NCI-H82 (cell line): ENCODE results near the gene MTHFSD.

ENCODE experiments used
- DNase-seq: peaks from one replicate; lab custom pipeline; 2025; lab: John Stamatoyannopoulos, UW

MTHFSD gene

DNA sequence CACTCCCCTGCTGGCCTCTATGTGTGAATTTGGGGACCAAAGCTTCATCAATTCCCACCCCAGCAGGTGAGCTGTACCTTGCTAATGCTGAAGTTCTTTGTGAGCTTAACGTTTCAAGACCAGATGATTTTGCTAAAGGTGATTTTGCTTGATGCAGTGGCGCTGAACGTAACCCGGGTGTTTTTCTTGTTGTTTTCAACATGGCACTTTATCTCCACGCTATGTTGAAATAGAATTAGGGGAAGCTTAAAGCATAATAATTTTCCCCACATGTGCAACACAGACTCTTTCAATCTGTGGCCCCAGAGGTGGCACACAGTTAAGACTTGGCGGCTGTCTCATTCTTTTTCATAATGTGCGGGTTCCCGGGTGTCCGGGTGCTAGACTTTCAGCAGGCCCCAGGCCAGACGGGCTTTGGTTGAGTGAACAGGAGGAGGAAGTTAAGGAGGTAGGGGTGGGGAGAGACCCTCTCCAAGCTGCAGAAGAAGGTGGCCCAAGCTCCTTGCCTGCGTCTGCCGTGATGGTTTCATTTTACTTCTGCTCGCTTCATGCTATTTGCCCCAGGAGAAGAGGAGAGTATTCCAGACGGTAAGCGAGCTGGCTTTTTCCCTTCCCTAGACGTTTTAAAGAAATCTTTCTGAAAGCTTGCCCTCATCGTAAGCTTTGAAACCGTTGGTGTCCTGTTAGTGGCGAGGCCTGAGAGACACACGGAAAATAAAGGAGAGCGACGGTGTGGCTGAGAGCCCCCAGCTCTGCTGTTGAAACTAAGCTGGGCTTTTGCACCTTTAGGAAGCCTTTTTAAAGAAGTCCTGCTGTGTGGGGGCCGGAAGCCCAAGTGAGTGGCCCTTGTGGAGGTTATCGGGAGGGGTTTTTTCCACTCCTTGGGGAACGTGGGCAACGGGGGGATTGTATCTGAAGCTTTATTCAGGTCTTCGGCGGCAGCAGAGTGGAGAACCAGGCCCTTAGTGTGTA, 15.8 kb upstream of the MTHFSD start:
- no peak for DNase-seq

DNA sequence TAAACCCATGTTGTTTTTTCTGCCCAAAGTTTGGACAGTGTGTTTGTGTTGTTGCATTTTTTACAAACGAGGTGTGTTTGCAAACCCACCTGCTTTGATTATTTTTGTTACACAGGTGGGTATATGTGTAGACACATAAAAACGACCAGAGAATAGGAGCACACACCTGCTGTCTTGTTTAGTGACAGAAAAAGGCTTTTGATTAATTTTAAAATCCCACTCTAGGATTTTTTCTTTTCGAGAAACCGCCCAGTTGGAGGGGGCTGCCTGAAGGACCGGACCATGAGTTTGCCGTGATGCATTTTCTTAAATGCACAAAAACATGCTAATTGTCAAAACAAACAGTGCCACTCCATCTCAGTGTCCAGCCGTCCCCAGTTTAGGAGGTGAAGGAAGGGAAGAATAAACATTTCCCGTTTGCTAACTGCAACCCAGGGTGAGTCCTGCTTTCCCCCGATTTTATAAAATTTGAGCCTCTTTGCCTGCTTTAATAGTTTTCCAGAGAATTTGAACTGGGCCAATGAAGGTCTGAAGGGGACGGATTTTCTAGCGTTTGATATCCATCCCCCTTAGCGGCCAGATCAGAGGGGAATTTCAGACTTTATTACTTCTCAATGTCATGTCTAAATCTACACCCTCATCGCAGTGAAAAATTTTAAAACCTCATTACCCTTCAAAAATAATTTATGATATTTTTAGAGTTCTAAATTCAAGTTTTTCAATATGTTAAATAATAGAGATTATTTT, 14.8 kb upstream of the MTHFSD start:
- no peak for DNase-seq

DNA sequence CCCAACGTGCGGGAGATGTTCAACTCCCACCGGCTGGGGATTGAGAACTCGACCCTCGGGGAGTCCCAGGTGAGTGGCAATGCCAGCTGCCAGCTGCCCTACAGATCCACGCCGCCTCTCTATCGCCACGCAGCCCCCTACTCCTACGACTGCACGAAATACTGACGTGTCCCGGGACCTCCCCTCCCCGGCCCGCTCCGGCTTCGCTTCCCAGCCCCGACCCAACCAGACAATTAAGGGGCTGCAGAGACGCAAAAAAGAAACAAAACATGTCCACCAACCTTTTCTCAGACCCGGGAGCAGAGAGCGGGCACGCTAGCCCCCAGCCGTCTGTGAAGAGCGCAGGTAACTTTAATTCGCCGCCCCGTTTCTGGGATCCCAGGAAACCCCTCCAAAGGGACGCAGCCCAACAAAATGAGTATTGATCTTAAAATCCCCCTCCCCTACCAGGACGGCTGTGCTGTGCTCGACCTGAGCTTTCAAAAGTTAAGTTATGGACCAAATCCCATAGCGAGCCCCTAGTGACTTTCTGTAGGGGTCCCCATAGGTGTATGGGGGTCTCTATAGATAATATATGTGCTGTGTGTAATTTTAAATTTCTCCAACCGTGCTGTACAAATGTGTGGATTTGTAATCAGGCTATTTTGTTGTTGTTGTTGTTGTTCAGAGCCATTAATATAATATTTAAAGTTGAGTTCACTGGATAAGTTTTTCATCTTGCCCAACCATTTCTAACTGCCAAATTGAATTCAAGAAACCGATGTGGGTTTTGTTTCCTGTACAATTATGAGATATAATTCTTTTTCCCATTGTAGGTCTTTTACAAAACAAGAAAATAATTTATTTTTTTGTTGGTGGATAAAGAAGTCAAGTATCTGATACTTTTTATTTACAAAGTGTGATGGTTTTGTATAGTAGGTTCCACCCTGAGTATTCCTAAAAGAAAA, 13.9 kb upstream of the MTHFSD start:
- DNase-seq, result no peak

DNA sequence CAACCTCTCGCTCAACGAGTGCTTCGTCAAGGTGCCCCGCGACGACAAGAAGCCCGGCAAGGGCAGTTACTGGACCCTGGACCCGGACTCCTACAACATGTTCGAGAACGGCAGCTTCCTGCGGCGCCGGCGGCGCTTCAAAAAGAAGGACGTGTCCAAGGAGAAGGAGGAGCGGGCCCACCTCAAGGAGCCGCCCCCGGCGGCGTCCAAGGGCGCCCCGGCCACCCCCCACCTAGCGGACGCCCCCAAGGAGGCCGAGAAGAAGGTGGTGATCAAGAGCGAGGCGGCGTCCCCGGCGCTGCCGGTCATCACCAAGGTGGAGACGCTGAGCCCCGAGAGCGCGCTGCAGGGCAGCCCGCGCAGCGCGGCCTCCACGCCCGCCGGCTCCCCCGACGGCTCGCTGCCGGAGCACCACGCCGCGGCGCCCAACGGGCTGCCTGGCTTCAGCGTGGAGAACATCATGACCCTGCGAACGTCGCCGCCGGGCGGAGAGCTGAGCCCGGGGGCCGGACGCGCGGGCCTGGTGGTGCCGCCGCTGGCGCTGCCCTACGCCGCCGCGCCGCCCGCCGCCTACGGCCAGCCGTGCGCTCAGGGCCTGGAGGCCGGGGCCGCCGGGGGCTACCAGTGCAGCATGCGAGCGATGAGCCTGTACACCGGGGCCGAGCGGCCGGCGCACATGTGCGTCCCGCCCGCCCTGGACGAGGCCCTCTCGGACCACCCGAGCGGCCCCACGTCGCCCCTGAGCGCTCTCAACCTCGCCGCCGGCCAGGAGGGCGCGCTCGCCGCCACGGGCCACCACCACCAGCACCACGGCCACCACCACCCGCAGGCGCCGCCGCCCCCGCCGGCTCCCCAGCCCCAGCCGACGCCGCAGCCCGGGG, 12.9 kb upstream of the MTHFSD start:
- no peak for DNase-seq

DNA sequence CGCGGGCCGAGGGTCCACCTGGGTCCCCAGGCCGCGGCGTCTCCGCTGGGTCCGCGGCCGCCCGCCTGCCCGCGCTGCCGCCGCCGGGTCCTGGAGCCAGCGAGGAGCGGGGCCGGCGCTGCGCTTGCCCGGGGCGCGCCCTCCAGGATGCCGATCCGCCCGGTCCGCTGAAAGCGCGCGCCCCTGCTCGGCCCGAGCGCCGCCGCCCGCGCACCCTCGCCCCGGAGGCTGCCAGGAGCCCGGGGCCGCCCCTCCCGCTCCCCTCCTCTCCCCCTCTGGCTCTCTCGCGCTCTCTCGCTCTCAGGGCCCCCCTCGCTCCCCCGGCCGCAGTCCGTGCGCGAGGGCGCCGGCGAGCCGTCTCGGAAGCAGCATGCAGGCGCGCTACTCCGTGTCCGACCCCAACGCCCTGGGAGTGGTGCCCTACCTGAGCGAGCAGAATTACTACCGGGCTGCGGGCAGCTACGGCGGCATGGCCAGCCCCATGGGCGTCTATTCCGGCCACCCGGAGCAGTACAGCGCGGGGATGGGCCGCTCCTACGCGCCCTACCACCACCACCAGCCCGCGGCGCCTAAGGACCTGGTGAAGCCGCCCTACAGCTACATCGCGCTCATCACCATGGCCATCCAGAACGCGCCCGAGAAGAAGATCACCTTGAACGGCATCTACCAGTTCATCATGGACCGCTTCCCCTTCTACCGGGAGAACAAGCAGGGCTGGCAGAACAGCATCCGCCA, 12.1 kb upstream of the MTHFSD start:
- DNase-seq, result no peak

DNA sequence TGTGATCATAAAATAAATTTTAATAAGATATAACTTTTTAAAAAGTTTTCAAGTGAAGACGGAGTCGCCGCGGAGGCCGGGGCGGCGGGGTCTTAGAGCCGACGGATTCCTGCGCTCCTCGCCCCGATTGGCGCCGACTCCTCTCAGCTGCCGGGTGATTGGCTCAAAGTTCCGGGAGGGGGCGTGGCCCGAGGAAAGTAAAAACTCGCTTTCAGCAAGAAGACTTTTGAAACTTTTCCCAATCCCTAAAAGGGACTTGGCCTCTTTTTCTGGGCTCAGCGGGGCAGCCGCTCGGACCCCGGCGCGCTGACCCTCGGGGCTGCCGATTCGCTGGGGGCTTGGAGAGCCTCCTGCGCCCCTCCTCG, 11.5 kb upstream of the MTHFSD start, which contains the start of gene FOXC2:
TSS of gene FOXC2 (plus strand) at position 229 of the 365 bp plus-strand sequence. CDS start 507 bp downstream, outside the sequence.
- DNase-seq, result peak; percentile 50

DNA sequence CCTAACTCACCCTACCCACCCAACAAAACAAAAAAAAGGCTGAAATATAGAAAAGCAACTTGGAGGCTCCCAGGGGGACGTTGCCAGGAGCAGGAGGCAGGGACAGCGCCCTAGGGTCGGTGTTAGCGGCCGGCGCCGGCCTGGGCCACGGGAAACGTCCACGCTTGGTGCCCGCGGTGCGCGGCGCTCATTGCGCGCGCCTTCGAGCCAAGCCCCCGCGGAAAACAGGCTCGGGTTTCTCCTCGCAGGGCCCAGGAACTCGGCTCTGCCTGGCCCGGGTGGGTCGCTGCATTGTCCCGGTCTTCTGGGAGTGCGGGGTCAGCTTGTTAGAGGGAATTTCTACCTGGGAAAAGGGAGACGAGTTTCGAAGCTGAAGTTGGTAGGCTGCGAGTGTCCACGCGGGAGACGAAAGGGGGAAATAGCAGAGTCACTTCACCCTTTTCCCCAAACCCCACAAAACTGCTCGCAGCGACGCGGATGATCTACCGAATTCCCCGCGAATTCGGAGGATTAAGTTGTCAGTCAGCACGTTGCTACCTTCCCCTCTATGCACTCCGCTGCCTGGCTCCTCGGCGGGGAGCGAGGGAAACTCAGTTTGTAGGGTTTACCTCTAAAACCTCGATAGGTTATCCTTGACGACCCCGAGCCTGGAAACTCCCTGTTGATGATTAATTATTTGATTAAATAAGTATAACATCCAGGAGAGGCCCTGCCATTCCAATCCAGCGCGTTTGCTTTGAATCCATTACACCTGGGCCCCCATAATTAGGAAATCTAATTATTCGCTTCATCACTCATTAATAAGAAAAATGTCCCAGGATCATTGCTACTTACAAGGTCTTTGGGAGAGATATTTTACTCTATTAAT, 10.8 kb upstream of the MTHFSD start:
- DNase-seq, result no peak

DNA sequence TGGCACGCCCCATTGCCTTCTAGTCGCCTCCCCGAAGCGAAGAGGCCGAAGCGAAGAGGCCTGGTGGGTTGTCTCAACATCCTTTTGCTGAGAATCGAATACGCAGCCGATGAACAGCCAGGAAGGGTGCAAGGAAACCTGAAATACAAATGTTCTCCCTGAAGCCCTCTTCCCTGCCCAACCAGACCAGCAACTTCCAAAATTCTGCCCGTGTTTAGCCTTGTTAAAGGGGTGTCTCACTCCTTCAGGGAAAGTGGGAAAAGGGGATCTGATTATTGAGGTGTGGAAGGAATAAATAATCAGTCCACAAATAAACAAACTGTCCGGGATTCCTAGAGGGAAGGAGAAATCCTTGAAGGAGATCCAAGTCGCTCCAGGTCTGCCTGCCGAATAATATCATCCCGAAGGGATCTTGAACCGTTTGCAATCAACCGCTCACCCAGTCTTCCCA, 10.2 kb upstream of the MTHFSD start:
- no peak for DNase-seq

DNA sequence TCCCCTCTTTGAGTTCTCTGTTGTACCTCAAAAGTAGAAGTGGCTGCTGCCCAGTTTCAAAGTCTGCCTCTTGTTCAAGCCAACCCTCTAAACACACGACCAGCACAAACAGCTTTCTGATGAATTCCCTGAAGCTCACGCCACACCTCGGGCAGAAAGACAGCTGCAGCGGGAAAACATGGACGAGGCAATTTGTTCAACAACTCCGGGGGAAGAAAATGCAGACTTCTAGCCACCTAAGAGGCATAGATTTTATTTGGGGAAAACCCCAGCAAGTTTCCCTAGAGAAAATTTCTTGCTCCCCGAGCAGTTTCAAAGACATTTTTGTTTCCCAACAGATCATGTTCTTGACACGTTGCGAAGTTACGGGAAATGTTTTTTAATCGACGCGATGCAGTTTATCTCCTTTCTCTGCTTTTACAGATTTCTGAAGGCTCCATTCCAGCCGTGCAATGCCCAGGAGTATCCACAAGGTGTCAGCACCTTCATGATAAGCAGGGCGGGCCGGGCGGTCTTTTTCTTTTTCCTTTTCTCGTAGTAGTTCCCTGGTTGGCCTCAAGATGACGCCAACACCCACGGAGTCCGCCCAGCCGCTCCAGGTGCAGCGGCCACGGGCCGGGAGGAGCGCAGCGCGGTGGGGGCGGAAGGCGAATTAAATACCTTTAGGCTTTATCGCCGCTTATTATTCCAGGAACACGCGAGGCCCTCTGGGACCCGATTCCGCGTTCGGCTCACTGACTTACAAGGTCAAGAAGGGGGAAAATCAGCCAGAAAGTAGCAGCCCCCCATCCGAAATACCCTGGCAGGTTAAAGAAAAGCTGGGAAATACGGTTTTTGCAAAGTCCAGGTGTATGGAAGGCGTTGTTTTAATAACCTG, 8.7 kb upstream of the MTHFSD start:
- peak; percentile 92 for DNase-seq

DNA sequence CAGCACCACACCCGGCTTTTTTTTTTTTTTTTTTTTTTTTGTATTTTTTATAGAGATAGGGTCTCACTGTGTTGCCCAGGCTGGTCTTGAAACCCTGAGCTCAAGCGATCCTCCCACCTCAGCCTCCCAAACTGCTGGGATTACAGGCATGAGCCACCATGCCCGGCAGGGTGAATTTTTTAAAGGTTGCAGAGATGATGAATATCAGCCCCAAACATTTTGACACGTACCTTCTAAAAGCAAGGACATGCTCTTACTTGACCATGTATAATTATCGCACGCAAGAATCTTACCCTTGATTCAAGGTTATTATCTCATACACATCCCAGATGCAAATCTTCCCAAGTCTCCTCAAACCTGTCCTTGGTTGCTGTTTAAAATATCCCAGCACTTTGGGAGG, 7.3 kb upstream of the MTHFSD start:
- no peak for DNase-seq

DNA sequence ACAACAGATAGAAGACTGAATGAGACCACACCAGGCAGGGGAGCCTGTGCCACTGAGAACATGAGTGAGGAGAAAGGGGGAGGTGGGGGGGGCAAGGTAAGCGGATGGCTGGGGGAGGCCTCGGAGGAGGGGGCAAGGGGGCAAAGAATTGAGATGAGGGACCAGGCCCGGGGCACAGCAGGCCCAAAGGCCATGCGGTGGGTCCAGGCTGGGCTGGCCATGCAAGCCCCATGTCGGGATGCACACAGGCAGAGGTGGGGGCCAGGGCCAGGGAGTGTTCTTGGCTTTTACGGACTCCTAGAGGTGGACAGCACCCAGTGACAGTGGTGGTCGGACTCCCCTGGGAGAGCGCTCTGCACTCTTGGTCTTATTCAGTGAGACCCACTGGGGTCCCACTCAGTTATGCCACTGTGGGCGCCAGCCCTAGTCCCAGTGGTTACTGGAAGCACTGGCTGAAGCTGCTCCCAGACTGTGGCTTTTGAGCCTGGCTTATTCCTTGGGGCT, 4.8 kb upstream of the MTHFSD start:
- no peak for DNase-seq

DNA sequence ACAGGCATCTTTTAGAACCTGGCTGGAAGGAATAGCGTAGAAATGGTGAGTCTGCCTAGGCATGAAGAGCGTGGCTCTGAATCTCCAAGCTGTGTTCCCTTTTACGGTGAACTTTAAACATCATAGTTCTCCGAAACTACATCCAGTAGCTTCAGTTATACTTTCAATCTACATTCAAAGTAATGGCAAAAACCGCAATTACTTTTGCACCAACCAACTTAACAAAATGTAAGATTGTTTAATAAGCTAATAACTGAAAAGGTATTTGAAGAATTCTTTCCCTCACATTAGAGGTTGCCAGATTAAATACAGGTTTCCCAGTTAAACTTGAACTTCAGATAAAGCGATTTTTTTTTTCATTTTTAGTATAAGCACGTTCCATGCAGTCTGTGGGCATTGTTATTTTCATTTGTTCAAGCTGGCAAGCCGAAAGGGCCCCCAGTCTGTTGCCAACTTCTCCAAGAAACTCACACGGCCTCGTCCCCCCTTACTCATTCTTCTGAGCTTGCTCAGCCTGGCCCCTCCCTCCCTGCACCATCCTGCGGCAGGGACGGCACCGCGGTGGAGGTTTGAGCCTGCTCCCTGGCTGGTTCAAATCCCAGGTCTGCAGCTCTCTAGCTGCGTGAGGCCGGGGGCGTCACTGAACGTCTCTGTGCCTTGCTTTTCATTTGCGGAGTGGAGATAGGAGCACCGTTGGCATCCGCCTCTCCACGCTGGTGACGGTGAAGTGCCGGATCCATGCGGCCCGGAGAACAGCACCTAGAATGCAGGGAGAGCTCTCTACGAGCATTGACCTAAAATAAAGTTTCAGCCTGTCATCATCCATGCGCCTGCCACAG, 3.5 kb upstream of the MTHFSD start:
- DNase-seq, result no peak

DNA sequence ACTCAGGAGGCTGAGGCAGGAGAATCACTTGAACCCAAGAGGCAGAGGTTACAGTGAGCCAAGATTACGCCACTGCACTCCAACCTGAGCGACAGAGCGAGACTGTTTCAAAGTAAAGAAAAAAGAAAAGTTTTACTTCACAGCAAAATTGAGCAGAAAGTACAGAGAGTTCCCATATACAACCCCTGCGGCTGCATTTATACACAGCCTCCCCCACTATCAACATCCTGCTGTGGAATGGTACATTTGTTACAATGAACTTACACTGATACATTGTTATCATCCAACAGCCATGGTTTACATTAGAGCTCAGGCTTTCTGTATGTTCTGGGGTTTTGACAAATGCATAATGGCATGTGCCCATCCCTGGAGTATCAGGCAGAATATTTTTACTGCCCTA, 2.6 kb upstream of the MTHFSD start:
- no peak for DNase-seq

DNA sequence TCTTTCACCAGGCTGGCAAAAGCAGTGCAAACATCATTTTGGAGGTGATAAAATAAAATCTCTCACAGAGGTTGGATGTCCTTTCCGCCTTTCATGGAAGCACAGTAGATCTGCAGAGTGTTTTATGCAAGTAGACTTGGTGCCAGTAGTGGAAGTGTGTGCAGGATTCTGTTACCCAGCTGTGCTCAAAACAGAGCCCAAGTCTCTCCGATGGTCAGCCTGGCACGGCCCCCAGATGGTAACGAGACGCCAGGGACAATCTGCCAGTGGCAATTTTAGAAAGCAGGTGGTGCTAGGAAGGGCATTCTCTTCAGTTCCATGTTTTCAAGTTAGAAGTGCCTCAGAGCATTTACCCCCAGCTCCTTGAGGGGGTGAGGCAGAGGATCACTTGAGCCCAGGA, 1.5 kb upstream of the MTHFSD start:
- no peak for DNase-seq

DNA sequence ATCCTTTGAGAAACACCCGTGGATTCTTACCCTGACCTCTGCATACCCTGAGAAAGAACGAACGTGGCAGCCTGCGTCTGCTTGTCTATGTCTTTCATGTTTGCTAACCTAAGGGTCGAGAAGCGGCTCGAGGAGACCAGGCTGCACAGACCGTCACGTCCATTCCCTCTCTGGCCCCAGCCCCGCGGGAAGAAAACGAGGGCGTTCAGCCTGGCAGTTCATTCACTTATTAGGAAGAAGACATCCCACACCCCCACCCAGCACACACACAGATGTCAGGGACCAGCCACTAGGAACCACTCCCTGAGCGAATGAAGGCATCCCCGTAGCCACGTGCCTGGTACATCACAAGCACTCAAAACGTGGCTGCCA, 655 bp upstream of the MTHFSD start:
- DNase-seq, result no peak

DNA sequence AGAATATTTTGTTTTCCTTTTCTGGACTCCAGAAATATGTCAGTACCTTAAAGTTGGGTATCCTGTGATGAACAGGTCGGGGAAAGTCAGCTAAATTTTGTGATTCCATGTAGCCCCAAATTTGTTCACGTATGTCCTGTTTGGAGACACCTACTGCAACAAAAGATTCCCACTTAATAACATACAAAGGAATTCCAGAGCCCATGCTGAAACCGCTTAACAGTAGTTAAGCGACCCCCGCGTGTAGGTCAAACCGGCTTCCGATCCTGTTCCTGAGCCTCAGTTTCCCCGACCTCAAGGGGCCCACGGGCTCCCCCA, 477 bp downstream of the MTHFSD start:
- DNase-seq, result peak; percentile 54

DNA sequence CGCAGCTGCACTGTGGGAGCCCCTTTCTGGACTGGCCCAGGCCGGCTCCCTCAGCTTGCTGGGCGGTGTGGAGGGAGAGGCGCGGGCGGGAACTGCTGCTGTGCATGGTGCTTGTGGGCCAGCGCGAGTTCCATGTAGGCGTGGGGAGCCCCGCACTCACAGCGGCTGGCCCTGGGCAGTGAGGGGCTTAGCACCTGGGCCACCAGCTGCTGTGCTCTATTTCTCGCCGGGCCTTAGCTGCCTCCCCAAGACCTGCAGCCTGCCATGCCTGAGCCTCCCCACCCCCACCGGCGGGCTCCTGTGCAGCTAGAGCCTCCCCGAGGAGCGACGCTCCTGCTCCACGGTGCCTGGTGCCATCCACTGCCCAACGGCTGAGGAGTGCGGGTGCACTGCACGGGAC, 1.7 kb downstream of the MTHFSD start:
- no peak for DNase-seq
